T1000 (cell line): ENCODE results near the gene SKA1.
"Not testable (repeated sequence)": the region's sequence is repeated elsewhere in the genome, so short reads cannot be mapped to it uniquely, and the experiment has no call there.

ENCODE experiments used
- DNase-seq: peaks from one replicate; lab custom pipeline; 2025; ENCODE audit warnings: mixed read lengths; lab: John Stamatoyannopoulos, UW

Gene SKA1

DNA sequence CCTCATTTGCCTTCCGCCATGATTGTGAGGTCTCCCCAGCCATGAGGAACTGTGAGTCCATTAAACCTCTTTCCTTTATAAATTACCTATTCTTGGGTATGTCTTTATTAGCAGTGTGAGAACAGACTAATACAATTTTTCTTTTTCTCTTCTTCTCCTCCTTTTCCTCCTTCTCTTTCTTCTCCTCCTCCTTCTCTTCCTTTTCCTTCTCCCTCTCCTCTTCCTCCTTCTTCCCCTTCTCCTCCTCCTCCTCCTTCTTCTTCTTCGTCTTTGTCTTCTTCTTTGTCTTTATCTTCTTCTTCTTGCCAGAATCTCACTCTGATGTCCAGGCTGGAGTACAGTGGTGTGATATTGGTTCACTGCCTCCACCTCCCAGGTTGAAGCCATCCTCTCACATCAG, 20.2 kb downstream of the SKA1 start:
- no peak for DNase-seq

DNA sequence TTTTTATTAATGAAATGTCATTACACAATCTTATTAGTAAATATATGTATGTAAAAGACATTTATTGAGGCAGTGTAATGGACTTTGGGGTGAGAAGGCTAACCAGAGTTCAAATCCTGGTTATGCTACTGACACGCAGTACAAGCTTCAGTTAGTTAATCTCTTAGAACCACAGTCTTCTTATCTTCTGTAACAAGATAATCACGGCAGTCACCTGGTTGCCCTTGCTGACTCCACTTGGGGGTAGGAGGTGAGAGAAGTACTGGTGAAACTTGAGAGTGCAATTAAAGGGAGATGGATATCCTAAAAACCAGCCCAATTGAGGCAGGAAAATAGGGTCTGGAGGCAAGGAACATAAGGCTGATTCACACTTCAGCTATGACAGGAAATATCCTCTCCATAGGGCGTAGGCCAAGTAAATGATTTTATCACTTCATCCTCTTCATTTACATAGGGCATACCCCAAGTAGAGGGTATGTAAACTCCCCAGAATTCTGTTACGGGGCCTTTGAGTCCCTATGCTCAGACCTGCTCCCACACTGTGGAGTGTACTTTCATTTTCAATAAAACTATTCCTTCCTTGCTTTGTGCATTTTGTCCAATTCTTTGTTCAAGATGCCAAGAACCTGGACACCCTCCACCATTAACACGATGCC, 21.3 kb downstream of the SKA1 start:
- DNase-seq = no peak

DNA sequence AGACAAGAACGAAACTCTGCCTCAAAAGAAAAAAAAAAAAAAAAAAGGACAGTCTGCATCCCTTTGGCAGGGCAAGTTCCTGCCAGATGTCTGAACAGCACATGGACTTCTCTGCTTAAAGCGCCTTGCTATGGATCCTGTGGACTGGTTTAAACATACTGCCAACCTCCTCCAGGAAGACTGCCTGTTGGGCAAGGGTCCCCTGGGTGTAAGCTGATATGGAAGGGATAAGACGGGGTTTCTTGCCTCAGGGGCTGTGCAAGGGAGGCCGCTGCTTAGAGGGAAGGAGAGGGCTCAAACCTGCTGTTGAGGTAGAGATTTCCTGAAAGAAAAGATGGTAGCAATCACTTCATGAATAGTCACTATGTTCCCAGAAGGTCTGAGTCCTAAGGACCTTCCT, 22.2 kb downstream of the SKA1 start:
- no peak for DNase-seq

DNA sequence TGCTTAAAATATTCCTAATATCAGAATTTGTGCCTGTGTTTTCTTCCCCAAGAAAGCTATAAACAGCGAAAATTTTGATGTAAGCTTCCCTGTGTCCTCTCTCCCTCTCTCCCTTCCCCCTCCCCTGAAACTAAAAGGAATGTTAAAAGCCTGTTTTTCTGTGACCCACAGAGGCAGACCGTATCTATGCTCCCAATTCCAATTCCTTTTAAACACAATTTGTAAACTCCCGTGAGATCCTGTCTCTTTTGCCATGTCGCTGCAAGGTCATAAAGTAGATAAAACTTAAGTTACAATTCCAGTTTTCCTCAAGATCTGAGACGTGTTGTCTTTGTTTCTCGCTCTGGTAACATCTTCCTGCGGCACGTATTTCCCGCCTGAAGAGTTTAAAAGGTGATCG, 23.3 kb downstream of the SKA1 start:
- no peak for DNase-seq

DNA sequence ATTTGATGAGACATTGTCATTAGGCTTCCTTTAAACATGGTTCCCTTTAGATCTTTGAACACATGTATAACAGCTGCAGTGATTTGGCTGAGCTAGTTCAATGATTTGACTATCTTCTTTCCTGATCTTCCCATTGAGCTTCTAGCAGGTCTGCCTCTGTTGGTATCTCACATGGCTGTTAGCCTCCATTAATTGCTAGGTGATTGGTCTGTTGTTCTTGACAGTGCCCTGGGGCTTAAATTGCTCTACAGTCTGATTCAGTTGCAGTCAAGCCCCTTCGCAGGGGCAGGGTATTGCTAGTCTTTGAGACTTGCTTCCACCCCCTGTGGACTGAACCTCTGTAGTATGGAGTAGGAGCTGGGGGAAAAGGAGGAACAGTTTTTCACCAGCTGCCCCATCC, 24.1 kb downstream of the SKA1 start:
- no peak for DNase-seq

DNA sequence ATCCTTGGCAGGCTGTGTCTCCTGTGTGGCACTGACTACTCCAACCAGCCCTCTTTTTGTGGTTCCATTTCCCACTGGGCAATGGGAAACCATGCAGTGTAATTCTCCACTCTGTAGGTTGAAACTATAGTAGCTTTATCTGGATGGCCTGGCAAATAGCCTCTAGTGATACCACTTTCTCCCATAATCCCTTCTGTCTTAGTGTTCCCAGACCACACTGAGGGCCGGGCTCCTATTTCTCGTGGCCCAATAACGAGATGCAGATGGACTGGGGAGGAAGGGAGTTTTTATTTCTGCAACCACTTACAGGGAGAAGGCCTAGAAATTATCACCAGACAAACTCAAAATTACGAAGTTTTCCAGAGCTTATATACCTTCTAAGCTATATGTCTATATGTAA, 24.7 kb downstream of the SKA1 start:
- no peak for DNase-seq

DNA sequence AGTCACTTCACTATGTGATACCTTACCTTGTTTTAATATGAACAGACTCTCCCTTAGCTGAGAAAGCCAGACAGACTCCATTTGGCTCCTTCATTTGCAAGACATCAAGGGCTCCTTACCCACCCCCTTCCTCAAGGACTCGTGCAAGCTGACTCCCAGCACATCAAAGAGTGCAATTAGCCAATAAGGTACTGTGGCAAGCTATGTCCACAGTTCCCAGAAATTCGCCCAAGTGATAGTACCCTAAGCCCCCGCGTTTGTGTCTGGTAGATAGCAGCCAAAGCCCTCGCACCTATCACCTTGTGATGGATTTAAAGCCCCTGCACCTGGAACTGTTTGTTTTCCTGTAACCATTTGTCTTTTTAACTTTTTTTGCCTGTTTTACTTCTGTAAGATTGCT, 25.6 kb downstream of the SKA1 start:
- not testable (repeated sequence) for DNase-seq

DNA sequence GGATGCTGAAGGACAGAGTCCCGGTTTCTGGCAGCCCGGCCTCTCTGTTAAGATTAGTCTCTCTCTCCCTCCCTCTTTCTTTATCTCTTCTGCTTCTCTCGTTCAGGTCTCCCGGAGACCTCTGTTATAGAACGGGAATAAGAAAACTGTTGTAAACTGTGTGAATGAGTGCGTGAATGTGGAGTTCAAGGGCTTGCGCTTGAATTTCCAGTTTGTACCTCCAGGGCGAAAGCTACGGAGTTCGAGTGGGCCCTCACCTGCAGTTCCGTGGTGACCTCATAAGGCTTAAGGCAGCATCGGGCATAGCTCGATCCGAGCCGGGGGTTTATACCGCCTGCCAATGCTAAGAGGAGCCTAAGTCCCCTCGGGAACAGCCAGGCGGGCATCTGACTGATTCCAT, 26.4 kb downstream of the SKA1 start:
- no peak for DNase-seq

DNA sequence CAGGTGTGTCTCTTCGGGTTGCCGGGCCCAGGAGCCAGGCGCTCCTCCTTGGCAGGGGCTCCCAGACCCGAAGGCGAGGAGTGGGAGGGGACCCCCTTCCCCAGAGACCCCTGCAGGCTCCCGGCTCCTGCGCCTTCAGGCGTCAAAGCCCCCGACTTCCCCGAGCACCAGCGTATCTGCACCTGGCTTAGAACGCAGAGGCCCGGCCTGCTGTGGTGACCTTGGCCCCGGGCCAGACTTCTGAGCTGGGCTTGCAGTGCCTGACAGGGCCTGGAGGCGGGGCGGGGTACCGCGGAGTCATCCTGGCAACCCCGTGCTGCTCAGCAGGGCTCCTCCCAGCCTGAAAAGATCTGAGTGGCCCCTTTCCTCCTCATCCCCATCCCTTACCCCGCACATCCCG, 27.0 kb downstream of the SKA1 start:
- peak; percentile 1 for DNase-seq

DNA sequence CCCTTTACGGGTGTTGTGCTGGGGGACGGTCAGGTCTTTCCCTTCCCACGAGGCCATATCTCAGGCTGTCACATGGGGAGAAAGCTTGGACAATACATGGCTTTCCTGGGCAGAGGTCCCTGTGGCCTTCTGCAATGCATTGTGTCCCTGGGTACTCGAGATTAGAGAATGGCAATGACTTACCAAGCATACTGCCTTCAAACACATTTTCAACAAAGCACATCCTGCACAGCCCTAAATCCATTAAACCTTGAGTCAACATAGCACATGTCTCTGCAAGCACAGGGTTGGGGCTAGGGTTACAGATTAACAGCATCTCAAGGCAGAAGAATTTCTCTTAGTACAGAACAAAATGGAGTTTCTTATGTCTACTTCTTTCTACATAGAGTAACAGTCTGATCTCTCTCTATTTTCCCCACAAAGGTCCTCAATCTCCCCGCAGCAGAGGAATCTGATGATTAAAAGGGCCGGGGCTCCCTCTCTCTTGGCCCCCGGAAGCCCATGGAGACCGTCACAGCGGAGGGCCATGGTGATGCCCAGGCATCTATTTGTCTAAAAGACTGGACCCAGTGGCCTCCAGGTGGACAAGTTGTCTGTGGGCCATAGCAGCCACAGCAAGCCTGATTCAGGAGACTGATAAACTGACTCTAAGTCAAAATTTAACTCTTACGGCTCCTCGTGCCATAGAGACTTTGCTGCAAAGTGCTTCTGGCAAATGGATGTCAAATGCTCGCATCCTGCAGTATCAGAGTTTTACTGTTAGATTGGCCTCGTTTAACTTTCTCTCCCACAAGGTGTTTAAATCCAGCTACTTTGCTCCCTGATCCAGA, 30.1 kb downstream of the SKA1 start:
- DNase-seq = not testable (repeated sequence)

DNA sequence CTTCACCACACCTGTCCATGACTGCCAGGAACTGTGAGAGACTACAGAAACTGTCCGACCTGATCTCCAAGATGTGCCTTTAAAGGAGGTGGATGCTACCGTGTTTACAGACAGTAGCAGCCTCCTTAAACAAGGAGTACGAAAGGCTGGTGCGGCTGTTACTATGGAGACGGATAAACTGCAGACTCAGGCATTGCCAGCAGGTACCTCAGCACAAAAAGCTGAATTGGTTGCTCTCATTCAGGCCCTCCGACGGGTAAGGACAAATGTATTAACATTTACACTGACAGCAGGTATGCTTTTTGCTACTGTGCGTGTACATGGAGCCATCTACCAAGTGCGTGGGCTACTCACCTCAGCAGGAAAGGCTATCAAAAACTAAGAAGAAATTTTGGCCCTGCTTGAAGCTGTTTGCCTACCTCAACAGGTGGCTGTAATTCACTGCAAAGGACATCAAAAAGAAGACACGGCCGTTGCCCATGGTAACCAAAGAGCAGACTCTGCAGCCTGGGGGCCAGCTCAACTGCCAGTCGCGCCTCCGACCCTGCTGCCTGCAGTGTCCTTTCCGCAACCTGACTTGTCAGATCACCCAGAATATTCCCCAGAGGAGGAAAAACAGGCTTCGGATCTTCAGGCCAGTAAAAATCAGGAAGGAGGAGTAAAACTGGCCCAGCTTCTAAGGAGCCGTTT, 30.9 kb downstream of the SKA1 start:
- DNase-seq = no peak

DNA sequence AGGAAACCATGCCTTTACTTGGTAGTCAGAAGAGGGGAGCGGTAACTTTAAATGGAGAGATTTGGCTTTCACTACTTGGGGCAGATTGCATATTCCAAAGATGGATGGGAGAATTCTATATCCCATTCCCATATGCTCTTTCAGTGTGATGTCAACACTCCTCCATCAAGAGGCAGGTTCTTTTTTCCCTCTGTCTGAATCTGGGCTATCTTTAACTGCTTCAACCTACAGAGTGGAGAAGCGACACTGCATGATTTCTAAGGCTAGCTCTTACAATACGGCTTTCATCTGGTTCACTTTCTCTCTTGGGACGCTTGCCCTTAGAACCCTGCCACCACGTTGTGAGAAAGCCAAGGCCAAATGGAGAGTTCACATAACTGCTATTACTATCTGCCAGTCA, 34.4 kb downstream of the SKA1 start:
- no peak for DNase-seq

DNA sequence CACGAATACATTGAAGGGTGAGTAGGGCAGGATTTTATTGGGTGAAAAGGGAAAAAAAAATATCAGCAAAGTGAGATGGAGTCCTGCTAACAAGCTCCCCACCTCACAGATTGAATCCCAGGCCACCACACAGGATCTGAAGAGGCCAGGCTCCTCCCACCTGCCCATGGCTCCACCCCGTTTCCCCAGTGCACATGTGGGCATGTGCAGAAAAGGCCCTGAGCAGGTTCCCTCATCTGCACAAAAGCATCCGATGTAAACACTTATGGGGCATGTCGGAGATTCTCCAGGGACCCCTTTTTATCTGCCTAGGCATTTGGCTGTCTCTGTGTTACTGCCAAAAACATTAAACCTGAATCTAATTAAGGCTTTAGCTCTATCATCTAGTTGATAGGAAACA, 35.2 kb downstream of the SKA1 start:
- DNase-seq = no peak

DNA sequence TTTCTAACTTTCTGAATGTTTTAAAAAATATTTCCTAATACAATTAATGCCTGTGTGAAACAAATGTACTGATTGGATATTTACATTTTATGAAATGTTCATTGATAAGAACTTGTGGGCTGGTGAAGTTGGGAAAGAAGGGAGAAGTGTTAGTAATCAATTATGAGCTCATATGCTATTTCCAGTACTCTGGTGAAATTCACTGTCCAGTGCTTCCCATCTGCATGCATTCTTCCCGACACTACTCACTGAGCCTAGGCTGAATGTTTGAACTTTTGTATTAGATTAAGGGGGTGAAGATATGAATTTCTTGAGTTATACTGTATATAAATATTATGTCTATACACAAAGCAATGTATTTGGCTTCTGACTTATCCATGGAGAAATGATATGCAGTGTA, 36.0 kb downstream of the SKA1 start:
- DNase-seq = no peak

DNA sequence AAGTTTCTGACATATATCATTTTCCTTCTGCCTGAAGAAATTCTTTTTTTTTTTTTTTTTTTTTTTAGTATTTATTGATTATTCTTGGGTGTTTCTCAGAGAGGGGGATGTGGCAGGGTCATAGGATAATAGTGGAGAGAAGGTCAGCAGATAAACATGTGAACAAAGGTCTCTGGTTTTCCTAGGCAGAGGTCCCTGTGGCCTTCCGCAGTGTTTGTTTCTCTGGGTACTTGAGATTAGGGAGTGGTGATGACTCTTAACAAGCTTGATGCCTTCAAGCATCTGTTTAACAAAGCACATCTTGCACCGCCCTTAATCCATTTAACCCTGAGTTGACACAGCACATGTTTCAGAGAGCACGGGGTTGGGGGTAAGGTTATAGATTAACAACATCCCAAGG, 42.0 kb downstream of the SKA1 start:
- not testable (repeated sequence) for DNase-seq

DNA sequence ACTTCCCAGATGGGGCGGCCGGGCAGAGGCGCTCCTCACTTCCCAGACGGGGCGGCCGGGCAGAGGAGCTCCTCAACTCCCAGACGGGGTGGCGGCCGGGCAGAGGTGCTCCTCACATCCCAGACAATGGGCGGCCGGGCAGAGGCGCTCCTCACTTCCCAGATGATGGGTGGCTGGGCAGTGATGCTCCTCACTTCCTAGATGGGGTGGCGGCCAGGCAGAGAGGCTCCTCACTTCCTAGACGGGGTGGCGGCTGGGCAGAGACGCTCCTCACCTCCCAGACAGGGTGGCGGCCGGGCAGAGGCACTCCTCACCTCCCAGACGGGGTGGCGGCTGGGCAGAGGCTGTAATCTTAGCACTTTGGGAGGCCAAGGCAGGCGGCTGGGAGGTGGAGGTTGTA, 42.9 kb downstream of the SKA1 start:
- DNase-seq = not testable (repeated sequence)

DNA sequence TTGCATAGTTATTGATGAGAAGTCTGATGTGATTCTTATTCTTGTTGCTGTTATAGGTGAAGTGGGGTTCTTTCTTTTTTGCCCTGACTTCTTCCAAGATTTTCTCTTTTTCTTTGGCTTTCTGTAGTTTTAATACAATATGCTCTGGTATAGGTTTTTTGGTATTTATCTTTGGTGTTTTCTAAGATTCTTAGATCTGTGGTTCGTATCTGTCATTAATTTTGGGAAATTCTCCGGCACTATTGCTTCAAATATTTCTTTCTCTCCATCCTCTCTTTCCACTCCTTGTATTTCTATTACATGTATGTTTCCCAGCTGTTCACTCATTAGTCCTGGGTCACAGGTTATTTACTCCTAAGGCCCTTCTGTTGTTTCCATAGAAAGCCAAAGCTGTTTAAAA, 43.8 kb downstream of the SKA1 start:
- no peak for DNase-seq

DNA sequence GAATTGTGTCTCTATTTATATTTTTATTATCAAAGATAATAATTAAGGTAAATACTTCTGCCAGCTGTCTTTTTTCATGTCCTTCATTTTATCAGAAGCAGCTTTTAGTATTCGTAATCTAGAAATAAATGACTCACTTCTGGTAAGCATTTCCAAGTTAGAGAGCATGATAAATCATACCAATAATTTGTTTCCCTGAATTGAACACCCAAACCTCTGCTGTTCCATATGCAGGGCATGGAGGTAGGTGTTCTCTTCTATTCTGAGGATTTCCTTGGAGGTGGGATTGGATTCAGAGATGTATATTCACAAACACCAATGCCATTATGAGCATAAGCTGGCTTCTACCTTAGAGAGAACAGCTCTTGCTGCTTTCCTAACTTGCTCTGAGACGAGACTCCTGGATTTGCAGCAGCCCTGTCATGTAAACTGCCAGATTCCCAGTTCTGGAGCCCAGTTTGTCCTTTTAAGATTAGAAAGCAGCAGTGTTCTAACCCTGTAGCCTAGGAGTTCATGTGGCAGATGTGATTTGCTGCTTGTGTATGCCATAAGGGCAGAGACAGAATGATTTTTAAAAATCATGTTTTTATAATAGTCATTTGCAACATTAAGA, 47.5 kb downstream of the SKA1 start:
- no peak for DNase-seq

DNA sequence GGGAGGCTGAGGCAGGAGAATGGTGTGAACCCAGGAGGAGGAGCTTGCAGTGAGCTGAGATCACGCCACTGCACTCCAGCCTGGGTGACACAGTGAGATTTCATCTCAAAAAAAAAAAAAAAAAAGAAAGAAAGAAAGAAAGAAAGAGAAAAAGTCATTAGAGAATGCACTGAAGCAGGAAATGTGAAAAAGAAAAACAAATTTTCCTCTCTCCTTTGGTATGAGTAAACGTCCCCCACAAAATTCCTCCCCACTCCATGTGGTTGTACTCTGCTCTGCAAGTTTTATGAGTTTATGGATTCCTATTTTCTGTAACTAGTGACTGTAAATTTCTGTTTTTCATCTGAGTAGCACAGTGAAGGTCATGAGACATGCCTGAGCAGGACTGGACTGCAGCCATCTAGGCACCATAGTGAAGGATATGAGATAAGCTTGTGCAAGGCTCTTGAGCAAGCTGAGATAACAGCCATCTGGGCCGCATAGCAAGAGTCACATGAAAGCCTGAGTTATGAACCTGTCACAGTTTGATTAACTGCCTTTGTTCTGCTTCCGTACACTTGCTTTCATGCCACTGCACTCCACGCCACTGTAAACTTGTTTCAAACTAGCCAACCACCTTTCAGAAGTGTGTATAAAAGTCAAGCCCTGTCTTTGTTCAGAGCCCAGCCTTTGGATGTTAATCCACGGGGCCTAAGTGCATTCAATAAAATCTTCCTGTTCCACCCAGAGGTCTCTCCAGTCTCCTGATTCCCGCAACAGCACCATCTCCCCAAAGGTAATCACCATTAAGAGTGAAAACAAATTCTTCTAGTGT, 50.2 kb downstream of the SKA1 start:
- no peak for DNase-seq

DNA sequence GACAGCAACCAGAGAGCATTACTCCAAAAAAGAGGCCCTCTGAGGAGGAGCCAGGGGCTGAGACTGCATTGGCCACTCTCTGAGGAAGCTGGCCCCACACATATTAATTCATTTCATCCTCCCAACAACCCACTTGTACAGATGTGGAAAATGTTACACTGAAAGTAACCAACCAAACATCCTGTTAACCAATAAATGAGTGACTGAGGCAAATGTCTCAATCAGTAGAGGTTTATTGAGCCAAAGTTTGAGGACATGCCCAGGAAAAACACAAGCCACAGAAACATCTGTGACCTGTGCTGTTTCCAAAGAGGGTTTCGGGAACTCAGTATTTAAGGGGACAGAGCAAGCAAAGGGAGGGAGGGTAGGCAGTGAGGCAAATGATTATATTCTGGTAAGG, 53.0 kb downstream of the SKA1 start:
- DNase-seq = no peak

DNA sequence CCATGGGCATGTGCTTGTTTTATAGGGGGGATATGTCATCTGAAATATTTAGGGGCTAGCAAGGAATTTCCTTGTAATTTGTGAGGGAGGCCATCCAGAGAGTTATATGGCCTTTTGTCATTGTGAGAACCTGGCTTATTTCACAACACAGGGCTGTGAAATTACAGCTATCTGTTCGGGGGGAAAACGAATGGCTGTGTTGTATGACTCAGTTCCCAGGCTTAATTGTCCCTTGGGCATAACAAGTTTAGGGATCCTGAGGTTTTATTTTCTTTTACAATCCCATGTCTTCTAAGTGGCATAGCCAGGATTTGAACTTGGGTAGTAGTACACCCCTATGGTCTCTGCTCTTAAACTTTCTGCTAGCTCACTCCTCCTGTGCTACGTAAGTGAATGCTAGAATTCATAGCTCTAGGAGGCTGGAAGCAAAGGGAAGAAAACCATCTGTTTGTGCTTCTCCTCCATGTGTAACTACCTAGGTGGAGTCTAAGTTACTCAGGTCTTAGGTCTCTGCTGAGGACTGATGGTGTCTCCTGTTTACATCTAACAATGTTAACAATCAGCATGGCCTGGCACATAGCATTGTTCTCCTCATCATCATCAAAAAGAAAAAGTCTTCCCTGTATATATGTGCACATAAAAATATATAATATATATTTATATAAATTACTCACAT, 53.8 kb downstream of the SKA1 start:
- no peak for DNase-seq
